WTC11 (cell line): Measurements from ENCODE around the gene PNRC1.

ENCODE experiments used
- ELF4 ChIP-seq: sonication (generic); formaldehyde crosslinking; IDR thresholded peaks from 2 replicates; pipeline ENCODE4 v1.8.1; 2022; ENCODE audit warnings: low read depth, mild to moderate bottlenecking, moderate library complexity, missing genetic modification reagents
- JUN ChIP-seq: sonication (generic); formaldehyde crosslinking; IDR thresholded peaks from 2 replicates; pipeline ENCODE4 v1.8.0; 2023; ENCODE audit warnings: mild to moderate bottlenecking, missing genetic modification reagents
- TEAD4 ChIP-seq: sonication (generic); formaldehyde crosslinking; IDR thresholded peaks from 2 replicates; pipeline ENCODE4 v1.8.0; 2022; ENCODE audit warnings: mild to moderate bottlenecking, missing genetic modification reagents
- TF ChIP-seq, protein P1 (sequence below): fragments of 200-600 bp; IDR thresholded peaks from 2 replicates; pipeline ENCODE4 v1.8.0; 2022; ENCODE audit warnings: antibody characterized with exemption
- TF ChIP-seq, protein P2 (sequence below): sonication (generic); formaldehyde crosslinking; IDR thresholded peaks from 2 replicates; pipeline ENCODE4 v1.8.1; 2023; ENCODE audit warnings: mild to moderate bottlenecking, missing genetic modification reagents, moderate library complexity
- TF ChIP-seq, protein P3 (sequence below): fragments of 250-450 bp; sonication (Bioruptor Pico); IDR thresholded peaks from 2 replicates; pipeline ENCODE4 v1.9.0; 2021; ENCODE audit warnings: mild to moderate bottlenecking

DNA sequence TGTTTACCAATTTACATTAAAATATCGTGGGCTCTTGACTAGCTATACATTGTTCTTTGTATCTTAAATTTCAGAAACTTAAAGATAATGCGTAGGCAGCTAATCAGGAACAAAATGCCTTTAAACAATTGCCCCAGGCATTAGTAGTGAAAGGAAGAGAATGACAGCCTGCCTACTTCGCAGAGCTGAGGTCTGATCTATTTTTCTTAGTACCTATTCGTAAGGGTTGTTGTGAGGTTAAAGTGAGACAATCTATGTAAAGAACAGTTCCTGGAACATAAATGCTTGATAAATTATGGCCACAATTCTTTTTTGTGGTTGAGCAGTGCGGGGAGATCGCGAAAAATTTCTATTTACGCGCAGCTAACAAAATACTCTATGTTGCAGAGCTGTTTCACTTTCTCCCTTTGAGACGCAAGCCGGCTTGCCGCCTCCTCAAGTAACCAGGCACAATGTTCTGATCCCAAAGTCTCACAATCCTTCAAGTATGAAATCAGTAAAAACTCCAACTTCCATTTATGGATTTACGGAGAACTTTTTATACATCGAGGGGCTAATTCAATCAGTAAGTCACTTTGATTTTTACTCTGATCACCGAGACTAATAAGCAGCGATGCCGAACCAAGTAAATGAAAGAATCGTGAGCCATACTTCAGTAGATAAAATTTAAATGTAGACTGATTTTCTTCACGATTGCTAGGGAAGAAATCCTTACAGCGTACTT lies 878 bp upstream of the PNRC1 start:
- TF ChIP-seq, protein P1, sequence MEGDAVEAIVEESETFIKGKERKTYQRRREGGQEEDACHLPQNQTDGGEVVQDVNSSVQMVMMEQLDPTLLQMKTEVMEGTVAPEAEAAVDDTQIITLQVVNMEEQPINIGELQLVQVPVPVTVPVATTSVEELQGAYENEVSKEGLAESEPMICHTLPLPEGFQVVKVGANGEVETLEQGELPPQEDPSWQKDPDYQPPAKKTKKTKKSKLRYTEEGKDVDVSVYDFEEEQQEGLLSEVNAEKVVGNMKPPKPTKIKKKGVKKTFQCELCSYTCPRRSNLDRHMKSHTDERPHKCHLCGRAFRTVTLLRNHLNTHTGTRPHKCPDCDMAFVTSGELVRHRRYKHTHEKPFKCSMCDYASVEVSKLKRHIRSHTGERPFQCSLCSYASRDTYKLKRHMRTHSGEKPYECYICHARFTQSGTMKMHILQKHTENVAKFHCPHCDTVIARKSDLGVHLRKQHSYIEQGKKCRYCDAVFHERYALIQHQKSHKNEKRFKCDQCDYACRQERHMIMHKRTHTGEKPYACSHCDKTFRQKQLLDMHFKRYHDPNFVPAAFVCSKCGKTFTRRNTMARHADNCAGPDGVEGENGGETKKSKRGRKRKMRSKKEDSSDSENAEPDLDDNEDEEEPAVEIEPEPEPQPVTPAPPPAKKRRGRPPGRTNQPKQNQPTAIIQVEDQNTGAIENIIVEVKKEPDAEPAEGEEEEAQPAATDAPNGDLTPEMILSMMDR = no peak
- no peak for TF ChIP-seq TEAD4 (CRISPR knock-in tag)
- TF ChIP-seq JUN (CRISPR knock-in tag) = no peak
- no peak for TF ChIP-seq ELF4
- TF ChIP-seq, protein P2, sequence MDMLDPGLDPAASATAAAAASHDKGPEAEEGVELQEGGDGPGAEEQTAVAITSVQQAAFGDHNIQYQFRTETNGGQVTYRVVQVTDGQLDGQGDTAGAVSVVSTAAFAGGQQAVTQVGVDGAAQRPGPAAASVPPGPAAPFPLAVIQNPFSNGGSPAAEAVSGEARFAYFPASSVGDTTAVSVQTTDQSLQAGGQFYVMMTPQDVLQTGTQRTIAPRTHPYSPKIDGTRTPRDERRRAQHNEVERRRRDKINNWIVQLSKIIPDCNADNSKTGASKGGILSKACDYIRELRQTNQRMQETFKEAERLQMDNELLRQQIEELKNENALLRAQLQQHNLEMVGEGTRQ (CRISPR knock-in tag) = no peak
- TF ChIP-seq, protein P3, sequence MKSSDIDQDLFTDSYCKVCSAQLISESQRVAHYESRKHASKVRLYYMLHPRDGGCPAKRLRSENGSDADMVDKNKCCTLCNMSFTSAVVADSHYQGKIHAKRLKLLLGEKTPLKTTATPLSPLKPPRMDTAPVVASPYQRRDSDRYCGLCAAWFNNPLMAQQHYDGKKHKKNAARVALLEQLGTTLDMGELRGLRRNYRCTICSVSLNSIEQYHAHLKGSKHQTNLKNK (CRISPR knock-in tag) = no peak
